Left kidney (tissue), 2 donors: Measurements from ENCODE around the gene DLG2. TPM values are rescaled to one million over a fixed set of nuclear protein-coding genes. Genes with fewer than 3 reads are reported as not detected.

ENCODE experiments used
- DNase-seq: peaks from one replicate; pipeline ENCODE4 v3.0.0-alpha.2; 2013
- polyA plus RNA-seq: library from polyadenylated mRNA; unstranded; fragments of 120-200 nt; gene quantifications from one replicate; pipeline ENCODE4 v1.2.1, GENCODE V29; 2013; ENCODE audit not compliant: insufficient read length

The DLG2 gene
- polyA plus RNA-seq, 1 donor, result 13.4 TPM

DNA sequence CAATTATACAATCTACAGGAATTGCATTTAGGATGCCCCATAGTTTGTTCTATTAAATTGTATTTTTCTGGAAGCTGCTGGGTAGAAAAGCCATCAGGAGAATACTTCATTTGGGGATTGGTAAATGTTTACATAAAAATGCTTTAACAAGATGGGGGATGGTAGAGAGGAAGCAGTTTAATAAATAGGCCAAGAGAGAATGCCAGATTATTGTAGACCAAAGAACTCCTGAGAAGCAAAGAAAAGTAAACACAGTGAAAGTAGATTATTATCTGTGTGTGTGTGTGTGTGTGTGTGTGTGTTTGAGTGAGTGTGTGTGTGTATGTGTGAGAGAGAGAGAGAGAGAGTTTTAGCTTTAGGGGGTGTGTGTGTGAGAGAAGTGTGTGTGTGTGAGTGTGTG, 1520.6 kb downstream of the DLG2 start:
- DNase-seq, result no peak

DNA sequence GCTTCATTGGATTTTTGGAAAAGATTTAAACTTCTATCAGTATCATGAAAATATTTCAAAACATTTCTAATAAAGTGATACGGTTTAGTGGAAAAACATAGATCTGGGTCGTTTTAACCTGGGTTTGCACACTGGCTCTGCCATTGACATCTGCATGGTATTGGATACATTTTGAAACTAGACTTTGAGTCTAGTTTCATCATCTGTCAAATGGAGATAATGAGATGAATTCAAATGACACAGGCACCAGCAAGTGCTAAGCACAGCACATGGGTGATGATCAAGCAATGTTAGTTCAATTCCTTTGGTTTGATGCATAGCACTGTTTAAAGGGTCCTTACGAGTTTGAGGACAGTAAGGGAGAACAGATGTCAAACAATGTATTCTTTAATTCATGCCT, 1522.0 kb downstream of the DLG2 start:
- DNase-seq, result no peak

DNA sequence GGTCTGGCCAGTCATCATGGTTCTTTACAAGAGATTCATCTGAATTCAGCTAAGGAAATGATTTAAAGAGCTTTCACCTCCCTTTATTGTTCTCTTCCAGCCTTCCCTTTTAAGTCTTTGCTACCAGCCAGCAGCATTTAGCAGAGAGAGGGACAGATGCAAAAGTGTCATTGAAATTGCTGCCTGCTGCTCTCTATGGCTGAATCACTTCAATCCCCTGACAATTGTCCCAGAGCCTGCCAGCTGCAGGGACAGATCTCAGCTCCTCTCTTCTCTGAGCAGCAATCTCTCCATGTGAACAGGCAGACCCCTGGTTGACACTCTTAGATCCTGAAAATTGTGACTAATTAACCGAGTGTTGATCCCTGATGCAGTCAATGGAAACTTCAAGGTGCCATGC, 1524.0 kb downstream of the DLG2 start:
- no peak for DNase-seq

DNA sequence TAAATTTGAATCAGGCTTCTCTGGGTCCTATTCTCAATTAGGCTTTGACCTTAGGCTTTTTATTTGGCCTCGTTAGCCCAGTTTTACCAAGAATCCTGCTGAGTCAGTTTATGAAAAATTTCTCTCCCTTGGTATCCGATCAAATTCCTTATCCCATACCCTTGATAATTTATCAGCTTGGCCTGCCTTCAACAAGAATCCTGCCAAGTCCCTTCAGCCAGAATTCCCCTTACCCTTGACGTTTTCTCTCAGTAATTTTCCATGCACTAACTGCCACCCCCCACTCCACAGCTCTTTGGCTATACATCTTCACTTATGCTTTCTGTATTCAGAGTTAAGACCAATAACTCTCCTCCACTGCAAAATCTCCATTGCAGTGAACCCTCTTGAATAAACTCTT, 1530.0 kb downstream of the DLG2 start:
- DNase-seq, result no peak

DNA sequence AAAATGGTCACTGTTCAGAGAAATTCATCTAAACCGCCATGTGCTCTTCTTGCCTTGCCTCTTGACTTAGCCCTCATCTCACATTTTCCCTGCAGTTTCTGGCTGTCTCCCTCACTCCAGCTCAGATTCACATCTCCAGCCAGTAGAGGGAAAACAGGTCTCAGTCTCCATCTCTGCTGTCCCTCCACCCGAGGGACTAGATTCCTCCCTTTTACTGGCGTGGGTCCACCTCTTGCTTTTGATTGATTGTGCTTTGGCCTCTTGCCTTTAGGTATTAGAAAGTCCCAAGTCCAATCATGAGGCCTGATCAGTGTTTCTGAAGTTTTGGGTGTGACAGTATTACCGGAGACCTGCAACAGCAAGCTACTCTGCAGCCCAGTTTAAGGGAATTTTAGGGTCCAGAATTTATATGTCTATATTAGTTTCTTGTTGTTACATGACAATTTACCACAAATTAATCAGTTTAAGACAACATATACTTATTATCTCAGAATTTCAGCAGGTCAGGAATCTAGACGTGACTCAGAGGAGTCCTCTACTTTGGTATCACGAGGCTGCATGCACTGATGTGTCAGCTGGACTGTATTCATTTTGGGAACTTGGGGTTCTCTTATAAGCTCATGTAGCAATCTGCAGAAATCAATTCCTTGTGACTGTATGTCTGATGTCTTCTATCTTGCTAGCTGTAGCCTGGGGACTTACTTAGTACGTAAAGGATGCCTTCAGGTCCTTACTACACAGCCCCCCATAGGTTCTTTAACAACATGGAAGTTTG, 1535.7 kb downstream of the DLG2 start:
- DNase-seq, result no peak

DNA sequence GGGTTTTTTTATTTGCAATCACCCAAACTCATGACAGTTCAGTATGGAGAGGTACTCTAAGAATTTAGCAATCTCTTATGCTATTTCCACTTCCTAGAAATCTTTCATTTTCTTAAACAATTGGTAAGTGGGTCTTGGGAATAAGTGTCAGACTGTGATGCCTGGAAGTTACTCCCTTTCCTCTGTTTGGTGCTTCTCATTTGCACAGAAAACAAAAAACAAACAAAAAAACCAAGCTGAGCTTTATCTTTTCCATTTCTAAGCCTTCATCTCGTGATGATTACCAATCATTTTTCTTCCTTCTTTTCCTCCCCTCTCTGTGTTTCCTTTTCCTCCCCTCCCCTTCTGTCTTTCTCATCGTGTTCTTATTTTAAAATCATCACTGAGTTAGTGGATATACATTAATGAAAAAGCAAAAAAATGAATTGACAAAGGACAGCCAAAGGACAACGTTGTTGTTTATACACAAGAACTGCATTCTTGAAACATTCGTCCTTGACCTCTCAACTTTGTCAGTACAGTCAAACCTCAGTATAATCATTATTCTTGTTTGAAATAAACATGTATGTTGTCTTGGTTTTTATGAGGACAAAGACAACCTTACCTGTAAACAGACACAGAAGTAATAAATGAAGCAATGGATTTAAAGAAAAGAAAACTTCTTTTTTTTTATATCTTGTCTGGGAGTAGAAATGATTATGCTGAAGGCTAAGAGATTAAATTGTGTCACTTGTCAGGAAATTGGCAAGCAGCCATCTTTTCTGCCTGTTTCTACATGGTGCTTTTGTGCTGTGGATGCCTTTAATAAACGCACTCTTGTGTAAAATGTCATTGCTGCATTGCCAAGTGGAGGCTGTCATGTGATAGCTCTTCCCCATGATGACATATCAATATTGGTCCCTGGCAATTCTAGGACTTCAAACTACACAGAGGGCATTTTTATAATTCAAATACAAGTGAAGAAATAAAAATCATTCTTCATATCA, 1537.8 kb downstream of the DLG2 start:
- DNase-seq, result no peak

DNA sequence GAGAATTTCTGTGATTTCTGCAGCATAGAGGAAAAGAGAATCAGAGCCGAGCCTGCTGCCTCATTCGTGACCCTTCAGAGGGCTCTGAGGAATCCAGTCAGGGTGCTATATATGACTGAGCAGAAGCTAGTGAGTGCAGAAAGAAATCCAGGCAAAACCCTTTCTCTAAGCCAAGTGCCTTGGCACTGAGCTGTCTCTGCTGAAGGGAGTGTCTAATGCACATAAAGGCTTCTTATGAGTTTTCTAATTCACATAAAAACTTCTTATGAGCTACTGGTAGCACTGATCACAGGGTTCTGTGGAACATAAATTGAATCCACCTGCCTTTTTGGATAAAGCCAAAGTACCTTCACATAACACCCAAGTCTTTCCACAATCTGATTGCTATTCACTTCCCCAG, 1555.3 kb downstream of the DLG2 start:
- DNase-seq, result no peak

DNA sequence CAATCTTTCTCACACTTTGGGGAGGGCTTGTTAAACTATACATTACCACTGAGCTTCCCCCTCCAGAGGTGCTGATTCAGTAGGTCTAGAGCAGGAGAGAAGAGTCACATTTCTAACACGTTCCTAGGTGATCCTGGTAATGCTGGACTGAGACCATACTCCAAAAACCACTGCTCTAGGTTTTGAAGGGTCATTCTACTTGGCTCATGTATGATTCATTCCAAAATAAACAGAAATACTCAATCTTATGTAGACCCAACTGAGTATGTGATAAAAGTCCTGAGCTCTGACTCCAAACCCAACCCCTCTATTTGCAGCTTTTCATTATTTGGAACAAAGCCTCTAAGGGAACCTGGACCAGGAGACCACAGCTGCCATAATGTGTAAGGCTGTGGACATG, 1558.1 kb downstream of the DLG2 start:
- no peak for DNase-seq

DNA sequence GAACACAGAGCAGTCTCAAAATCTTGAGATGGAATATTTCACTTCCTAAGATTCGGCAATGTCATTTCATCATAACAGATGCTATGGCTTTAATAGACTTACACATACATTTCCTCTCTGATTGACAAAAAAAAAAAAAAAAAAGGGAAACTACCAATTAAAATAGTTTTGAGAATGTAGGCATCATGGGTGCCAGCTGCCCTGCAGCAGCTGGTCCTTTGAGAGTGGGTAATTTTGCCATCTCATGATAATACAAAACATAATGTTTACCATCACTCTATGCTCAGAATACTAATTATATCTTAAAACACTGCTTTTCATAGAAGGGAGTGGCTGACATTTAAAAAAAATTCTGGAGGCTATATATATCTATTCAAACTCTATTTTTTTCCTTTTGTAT, 1565.4 kb downstream of the DLG2 start:
- no peak for DNase-seq

DNA sequence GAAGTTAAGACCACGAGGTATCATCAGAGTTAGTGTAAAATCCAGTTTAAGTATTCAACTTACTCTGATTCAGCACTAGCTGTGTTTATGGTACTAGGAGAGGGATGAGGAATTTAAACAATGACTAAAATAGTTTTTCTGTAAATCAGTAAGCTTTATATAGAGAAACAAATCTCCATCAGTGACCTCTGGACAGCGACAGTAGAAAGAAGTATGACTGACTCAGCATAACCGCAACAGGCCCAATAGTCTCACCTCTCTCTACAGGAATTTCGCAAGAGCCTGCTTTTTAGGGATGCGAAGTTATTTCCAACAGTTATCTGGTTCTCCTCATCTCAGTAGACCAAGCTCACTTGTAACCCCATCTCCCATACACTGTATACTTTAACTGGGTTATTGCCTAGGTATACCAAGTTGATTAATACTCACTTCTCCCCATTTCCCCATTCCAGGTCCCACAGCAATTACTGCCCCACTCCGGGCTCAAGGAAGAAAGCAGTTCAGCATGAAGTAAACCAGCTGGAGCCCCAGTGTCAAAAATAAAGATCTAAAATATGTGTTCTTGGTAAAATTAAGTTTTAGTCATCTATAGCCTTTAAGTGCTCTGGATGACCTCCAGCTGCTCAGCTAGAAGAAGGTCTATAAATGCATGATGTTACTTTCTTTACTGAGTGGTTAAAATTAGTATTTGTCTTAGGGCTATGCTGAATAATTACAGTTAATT, 1570.3 kb downstream of the DLG2 start:
- peak; percentile 5 for DNase-seq

DNA sequence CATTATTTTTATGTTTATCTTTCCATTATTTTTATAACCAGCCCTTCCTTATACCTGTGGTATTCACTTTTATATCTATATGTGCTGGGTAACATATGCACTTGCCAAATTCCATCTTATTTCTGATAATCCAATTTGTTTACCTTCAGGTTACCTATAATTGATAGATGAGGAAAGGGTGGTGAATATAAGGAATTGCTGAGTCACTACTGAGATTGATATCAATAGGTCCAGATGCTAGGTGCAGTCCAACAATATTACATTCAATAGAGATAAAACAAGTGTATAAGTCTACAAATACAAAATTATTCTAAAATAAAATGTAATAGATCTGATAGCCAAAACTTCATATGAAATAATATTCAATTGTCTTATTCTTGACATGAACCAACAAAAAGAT, 1582.0 kb downstream of the DLG2 start:
- DNase-seq, result no peak

DNA sequence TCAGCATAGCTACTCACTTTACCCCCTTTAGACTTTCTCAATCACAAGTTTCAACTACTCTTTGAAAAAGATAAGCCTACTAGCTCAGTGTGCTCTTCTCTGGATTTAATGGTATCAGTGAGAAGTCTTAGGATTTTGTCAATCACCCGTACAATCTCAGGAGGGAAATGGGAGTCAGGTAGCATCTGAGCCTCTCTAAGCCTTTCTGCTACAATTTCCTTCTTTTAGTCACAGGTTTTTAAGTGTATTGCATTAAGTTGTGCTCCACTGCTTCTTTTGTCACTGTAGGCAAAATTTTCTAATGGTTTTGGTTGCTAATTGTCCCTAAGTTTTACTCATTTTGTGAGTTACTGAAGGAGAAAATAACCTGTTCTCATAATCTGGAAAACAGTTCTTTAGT, 1582.4 kb downstream of the DLG2 start:
- DNase-seq, result no peak

DNA sequence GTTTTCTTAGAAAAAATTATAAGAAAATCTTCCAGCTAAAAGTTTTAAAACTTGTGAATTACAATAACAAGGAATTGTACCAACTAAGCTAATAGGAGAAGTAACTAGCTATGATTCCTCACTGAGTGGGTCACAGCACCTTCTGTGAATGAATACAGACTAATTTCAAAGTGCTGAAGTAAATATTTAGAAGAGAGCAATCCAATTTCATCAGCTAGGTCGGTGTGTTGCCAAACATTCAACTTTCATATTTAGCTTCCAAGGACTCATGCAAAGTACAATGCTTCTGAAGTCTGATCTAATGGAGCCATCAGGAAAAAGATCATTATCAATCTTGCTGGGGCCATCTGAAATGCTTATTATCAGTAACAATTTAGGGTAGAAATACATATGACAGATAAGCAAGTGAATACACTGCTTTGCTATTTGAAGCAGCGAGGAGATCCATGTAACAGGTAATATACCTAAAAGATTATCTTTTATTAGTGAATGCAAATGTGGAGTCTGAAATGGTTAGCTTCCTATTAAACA, 1590.4 kb downstream of the DLG2 start:
- DNase-seq, result no peak

DNA sequence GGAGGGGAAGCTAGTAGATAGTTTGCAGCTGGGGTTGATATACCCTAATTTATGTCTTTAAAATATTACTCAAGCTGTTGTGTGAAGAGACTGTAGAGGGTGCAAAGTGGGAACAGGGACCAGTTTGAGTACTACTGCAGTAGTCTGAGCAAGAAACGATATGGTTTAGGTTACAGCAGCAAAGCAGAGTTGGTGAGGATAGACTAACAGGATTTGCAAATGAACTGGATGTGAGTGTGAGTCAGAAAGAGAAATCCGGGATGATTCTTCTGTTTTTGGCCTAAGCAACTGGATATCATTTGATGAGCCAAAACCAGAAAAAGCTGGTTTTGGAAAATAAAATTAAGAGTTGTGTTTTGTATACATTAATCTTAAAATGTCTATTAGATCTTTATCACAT, 1591.5 kb downstream of the DLG2 start:
- no peak for DNase-seq

DNA sequence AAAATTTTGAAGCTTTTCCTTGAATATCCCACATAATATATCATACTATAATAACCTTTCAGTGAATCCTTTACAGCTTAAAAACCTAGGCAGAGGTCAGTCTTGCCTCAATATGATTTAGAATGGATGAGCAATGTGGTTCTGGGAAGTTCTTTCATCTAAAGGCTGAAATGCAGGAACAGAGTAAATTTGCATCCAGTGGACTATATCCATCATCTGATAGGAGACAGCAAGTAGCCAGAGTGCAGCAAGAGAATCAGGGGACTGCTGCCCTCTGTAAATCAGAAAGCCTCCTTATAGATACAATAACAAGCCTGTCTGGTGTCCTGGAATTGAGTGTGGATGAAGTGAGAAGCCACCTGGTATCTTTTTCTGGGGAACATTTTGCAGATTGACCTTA, 1592.7 kb downstream of the DLG2 start:
- no peak for DNase-seq

DNA sequence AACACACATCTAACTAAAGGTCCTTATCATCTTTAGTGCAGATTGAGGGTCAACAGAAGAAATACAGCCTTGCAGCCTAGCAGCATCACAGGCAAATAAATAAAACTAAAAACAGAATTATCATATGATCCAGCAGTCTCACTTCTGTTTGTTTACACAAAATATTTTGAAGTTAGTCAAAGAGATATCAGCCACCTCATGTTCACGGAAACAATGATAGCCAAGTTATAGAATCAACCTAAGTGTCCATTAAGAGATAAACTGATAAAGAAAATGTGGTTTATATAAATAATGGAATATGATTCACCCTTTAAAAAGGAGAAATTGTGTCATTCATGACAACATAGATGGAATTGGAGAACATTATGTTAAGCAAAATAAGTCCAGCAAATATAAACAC, 1602.9 kb downstream of the DLG2 start:
- no peak for DNase-seq

DNA sequence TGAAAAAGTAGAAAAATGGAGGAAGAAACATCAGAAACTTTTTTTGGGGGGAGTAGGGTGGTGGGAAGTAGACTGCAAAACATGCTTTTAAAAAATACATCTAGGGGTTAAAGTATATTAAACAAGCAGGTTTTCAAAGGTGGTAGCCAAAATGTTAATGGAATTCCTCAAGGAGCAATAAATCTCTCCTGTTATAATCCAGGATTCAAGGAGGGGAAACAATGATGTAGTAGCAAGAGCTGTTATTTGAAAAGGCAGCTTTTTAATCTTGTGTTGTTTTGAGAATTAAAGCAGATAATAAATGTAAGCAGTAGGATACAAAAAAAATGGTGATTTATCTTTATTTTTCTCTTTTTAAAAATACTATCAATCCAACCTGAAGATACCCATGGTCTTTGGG, 1604.4 kb downstream of the DLG2 start:
- DNase-seq, result no peak

DNA sequence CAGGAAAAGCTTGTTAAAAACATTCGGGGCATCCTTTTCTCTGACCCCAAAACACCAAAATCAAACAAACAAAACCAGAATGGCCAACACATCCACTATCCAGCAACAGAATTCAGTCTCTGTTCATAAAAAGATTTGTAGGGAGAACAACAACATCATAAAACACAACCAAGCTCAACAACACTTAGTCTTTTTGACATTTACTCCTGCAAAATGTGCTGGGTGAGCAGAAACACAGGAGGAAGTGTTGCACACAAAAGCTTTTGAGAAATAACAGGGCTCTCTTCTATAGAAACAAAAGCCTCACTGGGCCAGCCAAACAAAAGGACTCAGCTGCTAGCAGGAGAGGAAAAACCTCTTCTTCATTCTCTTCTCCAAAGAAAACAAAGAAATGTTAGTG, 1604.9 kb downstream of the DLG2 start:
- no peak for DNase-seq

DNA sequence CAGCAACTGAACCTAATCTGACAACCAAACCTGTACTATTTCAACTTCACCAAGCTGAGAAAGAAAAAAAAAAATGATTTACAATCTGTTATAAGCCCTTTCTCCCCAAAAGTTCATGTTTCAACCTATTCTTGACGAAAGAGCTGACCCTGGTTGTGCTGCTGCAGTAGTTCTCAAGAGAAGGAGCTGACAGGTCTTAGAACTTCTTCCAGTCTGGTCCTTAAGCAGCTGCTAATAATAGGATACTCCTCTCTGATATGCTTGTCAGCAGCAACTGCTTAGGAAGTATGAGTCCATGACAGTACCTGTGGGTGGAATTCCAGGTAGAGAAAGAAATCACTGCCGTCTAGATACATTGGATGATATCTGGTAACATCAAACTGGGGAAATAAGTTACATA, 1605.9 kb downstream of the DLG2 start:
- DNase-seq, result no peak

DNA sequence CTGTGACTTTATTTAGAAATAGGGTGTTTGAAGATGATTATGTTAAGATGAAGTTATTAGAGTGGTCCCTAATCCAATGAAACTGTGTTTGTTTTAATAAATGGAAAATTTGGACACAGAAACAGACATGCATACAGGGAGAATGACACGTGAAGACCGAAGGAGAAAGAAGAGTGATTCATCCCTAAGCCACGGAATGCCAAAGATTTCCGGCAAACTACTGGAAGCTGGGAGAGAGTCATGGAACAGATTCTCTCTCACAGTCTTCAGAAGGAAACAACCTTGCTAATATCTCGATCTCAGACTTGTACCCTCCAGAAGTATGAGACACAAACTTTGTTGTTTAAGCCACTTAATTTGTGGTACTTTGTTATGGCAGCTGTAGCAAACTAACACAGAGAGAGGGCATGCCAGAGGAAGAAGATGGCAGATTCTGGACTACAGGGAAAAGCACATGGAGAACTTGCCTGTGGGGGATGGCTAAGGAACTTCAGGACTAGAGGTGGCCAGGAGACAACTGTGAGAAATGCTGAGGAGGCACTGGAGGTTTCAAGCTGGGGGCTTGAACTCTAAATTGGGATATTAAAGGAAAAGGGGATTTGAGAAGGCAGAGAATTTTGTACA, 1607.5 kb downstream of the DLG2 start:
- no peak for DNase-seq

DNA sequence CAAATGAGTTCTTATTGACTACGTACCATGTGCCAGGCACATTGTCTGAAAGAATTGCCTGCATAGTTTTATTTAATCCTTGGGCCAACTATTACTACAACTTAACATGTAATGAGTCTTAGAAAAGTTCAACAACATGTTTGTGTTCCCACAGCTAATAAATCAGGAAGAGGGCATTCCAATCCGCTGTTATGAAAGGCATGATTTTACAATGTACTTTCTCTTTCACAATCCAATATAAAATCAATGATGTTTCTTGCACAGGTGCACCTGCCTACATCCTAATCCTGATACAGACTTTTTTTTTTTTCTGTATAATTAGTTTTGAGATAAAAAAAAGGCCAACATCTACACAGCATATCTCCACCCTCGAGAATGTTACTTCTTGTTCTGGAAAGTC, 1612.6 kb downstream of the DLG2 start:
- no peak for DNase-seq
